Stromal cell of bone marrow (primary cell): Measurements from ENCODE around the gene NIP7.

ENCODE experiments used
- DNase-seq: peaks from one replicate; pipeline ENCODE4 v3.0.0-alpha.2; 2012; ENCODE audit warnings: low read depth

Gene NIP7

DNA sequence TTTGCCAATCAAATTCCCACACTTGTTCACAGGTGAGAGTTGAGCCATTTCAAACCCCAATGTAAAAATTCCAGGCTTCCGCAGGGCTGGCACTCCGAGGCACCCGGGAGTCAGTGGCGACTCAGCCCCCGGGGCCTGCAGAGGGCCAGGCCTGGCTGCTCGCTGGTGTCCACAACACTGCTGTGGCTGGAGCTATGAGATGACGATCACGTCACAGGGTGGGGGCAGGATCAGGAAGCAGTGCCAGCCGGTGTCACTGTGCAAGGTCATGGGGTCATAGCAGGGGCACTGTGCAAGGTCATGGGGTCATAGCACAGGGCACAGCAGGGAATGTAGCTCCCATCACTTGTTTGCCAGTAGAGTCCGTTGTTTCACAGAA lies 20.7 kb upstream of the NIP7 start:
- DNase-seq = no peak

DNA sequence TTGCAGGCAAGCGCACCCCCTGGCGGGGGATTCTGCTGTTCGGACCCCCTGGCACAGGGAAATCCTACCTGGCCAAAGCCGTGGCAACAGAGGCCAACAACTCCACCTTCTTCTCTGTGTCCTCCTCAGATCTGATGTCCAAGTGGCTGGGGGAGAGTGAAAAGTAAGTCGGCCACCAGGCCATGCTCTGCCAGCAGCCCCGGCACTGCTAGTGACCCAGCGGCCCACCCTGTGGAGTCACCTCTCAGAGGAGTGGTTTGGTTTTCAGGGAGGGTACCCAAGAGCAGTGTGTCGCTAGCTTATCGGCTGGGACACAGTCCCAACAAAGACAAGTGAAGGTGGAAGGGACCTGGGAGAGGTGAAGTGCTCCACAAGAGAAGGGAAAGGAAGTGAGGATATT lies 20.2 kb upstream of the NIP7 start:
- no peak for DNase-seq

DNA sequence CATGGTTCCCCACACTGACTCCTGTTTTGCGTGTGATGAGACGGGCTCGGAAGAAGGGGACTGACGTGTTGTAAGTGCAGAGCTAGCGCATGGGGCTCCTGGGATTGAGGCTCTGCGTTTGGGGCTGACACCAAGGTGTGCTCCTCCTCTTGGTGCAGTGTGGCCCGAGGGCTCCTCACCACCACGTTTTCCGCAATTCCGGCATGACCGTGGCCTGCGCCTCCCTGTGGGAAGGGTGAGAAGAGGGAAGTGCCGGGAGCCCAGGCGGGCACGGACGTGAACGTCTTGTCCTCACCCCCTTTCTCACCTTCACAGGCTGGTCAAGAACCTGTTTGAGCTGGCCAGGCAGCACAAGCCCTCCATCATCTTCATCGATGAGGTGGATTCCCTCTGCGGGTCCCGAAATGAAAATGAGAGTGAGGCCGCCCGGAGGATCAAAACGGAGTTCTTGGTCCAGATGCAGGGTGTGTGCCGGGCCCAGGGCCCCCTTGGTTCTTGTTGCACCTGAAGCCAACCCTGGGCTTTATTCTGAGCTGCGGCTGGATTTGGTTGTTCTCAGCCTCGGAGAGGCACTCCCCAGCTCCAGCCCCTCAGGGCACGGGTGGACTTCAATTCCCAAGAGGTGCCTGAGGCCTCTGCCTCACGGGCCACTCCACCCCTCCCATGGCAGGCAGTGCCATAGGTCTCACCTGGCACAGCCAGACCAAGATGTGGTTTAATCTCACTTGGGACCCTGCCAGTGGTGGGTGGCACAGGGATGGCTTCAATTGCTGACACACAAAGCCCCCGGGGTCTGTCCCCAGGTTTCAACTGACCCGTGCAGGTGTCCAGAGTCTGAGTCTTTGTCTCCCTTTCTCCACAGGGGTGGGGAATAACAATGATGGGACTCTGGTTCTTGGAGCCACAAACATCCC lies 19.5 kb upstream of the NIP7 start:
- no peak for DNase-seq

DNA sequence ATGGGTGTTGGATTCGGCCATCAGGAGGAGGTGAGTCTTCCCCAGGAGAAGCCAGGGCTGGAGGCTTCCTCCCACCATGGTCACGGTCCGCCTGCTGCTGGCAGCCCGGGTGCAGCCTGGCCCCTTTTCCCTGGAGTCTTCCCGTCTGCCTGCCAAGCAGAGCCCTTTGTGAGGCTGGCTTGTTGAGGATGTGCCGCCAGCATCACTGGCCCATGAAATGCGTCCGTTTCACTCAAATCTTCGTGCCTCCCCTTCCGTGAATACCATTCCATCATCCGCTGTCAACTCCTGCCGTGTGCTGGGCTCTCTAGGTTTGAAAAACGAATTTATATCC lies 18.9 kb upstream of the NIP7 start:
- no peak for DNase-seq

DNA sequence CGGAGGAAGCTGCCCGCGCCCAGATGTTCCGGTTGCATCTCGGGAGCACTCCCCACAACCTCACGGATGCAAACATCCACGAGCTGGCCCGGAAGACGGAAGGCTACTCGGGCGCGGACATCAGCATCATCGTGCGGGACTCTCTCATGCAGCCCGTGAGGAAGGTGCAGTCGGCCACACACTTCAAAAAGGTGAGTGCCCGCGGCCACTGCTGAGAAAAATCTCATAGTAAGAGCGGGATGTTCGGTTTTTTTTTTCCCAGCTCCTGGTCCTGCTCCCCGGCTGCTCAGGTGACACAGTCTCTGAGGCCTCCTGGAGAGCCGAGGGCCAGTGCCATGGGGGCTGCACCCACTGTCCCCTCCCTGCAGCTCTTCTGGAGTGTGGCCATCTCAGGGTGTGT lies 18.5 kb upstream of the NIP7 start:
- no peak for DNase-seq

DNA sequence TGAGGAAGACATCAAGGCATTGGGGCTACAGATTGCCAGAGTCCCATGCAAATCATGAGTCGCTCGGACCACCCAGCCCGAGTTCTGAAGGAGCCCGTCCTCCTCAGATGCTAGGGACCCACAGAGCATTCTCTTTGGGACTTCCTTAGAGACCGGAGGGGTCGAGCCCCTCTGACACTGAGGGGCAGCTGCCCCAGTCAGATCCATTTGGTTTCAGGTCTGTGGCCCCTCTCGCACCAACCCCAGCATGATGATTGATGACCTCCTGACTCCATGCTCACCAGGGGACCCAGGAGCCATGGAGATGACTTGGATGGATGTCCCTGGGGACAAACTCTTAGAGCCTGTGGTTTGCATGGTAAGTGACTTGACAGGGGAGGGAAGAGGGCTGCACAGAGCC lies 17.2 kb upstream of the NIP7 start:
- no peak for DNase-seq

DNA sequence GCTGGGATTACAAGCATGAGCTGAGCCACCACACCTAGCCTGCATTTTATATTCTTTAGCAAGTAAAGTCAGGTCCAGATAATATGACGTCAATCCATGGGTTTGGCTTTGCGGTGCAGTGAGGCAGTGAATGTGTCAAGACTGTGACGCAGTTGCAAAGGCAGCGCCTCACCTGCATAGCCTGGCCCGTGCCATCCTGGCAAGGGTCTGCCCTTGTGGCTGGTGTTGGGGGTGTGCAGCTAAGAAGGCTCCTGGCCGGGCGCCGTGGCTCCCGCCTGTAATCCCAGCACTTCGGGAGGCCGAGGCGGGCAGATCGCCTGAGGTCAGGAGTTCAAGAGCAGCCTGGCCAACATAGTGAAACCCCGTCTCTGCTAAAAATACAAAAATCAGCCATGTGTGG lies 16.2 kb upstream of the NIP7 start:
- no peak for DNase-seq

DNA sequence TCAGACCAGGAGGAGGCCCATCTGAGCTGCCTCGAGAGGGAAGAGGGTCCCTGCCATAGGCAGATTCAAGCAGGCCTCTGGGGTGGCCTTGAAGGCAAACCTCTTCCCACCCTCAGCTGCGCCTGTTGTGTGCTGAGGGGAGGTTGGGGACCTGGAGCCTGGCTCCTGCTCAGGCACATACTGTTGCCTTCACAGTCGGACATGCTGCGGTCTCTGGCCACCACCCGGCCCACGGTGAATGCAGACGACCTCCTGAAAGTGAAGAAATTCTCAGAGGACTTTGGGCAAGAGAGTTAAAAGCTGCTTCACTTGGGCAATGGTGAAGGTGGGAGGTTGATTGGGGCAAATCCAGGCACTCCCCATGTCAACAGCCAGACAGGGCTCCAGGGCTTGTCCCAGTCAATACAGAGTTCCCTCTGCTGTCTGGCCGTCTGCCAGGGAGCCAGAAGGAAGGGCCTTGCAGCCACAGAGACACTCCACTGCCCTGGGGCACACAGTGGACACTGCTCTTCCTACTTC lies 15.5 kb upstream of the NIP7 start:
- DNase-seq = no peak

DNA sequence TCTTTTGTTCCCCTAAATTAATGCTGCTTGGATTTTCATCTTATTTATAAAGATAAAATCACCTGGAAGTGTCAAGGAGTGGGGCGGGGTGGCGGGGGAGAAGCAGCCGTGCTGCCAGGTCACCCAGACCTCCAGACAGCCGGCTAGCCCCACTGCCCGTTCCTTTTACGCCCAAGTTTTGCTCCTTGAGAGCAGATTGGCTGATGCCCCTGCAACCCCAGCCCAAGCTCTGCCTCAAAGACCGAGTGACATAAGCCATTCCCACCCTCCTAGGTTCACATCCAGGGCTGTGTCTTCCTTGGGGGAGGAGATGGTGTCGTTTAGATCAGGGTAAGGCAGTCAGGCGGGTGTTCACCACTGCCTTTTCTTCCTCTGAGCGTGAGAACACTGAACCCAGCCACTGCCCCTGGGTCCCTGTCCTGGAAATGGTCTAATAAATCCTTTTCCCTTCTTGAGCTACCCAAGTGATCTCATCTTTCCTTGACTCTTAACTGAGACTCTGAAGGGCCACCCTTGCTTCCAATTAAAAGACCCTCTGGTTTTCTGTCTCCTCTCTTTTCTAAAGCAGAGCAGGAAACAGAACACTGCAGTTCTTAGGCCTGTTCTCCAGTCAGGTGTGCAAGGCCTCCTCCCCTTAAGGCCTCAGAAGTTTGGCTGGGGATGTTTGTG lies 14.9 kb upstream of the NIP7 start:
- DNase-seq = no peak

DNA sequence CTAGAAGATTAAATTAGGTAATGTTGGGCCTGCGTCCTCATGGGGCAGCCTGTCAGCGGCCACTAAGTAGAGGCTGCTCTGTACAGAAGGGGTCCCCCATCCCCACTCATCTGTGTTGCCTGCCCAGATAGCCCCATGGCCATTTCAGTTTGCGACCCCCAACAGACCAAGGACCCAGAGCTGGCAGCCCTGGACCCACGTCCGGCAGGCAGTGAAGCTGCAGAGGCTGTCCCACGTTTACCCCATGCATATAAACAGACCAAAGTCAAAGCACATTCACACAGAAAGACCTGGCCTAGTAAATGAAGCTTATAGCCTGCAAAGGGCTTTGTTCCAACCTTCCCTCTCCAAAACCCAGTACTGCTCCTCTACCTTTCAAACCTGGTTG lies 13.8 kb upstream of the NIP7 start:
- DNase-seq = no peak

DNA sequence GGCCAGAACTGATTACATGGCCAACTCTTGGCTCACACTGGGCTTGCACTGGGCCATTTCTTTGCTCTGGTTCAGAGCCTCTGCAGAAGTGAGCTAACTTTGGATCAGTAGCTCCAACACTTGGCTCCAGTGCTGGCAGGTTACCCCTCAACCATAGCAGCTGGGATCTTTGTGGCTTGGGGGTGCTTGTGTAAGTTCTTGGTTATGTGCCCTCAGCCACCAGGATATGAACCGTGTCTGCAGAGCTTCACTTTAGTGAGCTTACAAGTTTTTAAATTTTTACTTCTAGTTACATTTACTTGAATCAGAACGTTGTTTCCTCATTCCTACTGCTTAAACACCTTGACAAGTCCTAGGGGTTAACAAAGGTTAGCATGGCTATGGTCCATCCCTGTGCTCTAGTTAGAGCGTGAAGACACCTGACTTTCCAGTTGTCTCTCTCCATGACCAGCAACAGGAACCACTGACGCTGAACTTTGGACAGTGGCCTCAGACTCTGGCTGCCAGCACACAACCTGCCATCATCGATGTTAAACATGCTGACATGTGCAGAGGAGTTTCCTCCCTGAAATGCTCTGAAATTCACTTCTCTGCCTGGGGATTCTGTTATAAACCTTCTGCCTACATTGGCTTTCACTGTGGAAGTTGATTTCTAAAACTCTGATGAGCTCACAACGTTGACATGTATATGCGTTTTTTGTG lies 13.2 kb upstream of the NIP7 start:
- no peak for DNase-seq

DNA sequence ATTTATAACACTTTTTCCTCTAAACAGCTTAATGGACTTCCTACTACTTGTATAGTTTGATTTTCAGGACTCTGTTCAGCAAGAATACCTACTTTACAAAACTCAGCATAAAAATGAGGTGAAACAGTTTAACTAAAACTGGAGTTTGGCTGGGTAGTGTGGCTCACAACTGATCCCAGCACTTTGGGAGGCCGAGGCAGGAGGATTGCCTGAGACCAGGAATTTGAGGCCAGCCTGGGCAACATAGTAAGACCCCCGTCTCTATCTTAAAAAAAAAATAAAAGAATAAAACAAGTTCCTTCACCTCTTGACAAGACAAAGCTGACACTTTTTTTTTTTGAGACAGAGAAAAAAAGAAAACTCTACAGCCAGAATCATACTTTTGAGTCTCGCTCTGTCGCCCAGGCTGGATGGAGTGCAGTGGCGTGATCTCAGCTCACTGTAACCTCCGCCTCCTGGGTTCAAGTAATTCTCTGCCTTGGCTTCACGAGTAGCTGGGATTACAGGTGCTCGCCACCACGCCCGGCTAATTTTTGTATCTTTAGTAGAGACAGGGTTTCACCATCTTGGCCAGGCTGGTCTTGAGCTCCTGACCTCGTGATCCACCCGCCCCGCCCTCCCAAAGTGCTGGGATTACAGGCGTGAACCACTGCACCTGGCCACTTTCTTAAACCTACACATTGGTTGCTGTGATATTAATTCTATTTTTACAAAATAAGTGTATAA lies 11.8 kb upstream of the NIP7 start:
- no peak for DNase-seq

DNA sequence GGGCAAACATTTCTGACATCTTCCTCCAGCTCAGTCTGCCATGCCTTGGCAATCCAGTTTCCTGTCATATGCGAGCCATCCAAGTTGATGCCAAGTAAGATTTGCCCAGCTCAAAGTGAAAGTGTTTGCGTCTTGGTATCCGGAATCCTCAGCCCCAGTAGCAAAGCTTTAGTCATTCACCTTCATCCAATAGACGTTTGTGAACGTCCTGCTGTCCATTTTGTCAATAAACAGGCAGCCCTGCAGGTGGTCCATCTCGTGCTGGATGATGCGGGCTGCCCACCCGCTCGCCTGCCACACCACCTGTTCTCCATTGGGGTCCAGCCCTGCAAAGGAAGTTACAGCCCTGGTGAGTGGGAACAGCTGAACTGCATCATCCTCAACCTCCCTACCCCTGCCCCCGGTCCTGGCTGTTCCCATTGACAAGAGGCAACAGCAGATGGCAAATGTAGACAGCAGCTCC lies 10.7 kb upstream of the NIP7 start:
- no peak for DNase-seq

DNA sequence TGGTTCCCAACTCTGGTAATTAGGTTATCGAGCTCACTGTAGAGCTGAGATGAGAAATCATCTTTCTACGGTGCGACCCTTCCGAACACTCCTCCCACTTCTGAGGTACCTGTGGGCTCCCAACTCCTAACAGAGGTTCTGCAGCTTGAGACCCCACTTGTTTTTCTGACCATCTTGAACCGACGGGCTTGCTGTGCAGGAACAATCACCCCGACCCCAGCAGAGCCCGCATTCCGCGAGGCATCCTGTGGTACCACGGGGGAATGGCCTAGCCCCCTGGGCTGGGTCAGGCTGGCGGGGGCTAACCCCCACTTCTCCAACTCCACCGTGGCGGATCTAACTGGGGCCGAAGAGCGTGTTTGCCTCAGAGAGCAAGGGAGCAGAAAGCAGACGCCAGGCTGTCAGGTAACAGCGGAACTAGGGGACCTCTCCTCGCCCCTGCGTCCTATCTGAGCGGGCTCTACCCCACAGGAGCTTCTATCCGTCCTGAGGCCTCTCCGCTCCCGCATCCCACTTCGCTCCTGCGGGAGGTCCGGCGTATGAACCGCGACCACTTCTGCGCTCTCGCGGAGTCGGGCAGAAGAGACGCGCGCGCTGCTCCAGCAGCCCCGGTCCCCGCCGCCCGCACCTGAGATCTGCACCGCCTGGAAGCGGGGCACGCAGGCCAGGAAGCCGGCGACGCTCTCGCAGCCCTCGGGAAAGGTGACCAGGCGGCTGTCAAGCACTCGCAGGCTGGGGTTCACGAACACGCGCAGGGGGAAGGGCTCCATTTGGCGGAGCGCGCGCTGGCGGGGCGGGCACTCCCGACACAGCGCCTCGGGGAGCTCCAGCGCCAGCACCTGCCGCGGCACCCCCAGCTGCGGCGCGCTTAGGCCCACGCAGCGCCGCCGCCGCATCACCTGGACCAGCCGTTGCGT lies 9.9 kb upstream of the NIP7 start:
- DNase-seq = no peak

DNA sequence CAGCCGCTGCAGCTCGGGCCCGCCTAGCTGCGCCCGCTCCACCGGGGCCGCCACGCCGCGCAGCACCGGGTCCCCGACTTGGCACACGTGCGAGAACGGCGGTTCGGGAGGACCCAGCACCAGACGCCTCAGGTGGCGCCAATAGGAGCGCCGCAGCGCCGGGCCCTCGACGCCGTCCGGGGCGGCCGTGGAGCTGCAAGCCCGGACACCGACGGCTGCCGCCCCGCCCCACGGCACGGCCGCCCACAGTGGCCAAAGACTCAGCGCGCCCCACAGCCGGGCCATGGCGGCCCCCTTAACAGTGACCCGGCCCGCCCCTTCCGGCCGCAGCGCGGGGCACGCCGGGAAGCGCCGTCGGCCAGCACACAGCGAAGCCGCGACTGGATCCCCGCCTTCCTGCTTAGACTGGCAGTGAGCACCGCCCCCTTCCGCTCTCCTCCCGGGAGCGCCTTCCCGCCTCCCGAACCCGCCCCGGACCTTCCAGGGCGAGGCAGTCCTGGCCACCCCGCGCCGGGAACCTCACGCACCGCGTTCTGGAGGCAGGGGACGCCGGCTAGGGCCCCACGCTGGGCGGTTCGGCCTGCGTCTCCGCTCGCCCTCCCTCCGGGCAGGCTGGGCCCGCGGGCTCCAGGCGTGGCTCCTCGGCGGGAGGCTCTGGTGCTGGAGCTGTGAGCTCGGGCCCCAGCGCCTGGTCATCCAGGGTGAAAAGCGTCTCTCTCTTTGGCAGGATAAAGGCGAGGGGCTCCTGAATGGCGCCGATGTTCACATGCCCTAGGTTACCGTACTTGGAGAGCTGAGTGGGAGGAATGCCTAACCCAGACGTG lies 9.1 kb upstream of the NIP7 start, which contains the start of gene PDF:
Gene PDF (minus strand): TSS at position 303 of the 824 bp plus-strand sequence. CDS start 18 bp downstream, at position 285.
- DNase-seq = peak; percentile 89

DNA sequence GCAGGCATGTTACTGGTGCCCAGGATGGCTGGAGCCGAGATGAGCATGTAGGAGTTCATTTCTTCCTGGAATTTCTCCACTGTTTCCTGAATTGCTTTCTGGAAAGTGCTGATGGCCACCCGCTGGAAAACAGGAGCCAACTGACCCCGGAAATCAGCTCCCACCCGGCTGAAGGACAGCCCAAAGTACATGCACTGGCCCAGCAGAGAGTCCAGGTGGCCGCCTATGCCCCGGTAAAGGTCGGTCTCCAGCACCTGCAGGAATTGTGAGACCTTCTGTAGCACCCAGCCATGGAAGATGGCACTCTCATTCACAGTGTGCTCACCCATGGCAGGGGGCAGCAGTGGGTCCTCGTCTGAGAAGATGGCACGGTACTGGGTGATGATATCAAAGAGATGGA lies 4.9 kb upstream of the NIP7 start:
- DNase-seq = no peak

DNA sequence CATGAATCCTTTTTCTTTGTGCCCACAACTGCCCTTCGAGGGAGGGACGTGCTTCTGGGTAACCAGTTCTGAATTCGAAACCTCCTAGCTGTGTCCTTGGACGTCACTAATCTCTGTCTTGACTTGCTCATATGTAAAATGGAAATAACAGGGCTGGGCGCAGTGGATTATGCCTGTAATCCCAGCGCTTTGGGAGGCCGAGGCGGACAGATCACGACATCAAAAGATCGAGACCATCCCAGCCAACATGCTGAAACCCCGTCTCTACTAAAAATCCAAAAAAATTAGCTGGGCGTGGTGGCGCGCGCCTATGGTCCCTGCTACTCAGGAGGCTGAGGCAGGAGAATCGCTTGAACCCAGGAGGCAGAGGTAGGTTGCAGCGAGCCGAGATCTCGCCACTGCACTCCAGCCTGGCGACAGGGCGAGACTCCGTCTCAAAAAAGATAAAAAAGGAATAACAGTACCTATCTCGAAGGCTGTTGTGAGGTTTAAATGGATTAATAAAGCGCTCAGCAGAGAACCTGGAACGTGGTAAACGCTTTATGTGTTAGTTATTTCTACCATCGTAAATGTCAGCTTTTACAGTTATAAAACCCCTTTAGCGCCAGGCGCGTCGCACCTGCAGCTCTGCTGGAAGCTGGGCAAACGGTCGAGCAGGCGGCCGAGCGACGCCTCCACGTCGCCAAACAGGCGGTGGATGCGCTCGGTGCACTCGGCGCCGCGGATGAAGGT lies 849 bp upstream of the NIP7 start:
- DNase-seq = no peak

DNA sequence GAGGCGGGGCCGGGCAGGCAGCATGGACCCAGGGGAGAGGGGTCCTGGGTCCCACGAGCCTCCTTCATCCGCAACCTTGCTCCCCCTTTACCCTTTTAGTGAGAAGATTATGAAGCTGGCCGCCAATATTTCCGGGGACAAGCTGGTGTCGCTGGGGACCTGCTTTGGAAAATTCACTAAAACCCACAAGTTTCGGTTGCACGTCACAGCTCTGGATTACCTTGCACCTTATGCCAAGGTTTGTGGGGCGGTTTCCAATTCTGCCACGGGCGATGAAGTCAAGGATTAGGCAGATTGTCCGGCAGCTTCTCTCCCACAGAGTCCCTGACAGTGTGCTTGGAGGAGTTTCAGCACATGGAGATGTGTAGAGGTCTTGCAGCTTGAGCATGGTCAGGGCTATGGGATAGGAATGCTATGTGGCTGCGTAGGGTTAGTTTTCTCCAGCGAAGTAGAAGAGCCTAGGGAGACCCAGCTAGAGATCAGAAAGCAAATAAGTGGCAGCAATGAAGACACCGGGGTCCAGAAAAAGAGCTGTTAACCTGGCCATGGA lies 598 bp downstream of the NIP7 start:
- DNase-seq = no peak

DNA sequence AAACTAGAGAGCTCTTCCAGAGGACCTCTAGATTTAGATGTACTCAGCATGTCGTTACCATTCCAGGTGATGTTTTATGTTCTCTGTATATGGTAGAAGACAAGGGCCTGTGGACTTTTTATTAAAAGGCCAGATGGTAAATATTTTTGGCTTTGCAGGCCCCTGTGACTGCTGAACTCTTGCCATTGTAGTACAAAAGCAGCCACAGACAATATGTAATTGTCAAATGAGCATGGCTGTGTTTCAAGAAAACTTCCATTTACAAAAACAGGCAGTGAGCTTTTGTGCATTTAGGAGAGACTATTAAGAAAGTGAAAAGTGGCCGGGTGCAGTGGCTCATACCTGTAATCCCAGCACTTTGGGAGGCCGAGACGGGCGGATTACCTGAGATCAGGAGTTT lies 4.6 kb downstream of the NIP7 start:
- no peak for DNase-seq
